Retinal pigment epithelial cell (primary cell): Measurements from ENCODE around the gene PPIB.
A peak's percentile ranks its signal among the peaks of the same experiment; 100 is the strongest.

ENCODE experiments used
- DNase-seq: peaks from one replicate; pipeline ENCODE4 v3.0.0-alpha.2; 2010; ENCODE audit warnings: low read depth
- H3K4me3 ChIP-seq: 2 replicates; pipeline ENCODE4 v1.5.1; 2011; ENCODE audit warnings: mild to moderate bottlenecking, low read length, control low read depth, moderate library complexity
- TF ChIP-seq, protein P1 (sequence below): conservative IDR thresholded peaks from 2 replicates; pipeline ENCODE4 v1.5.1; 2011; ENCODE audit warnings: low read depth, low read length, control low read depth, inconsistent platforms

The PPIB gene

DNA sequence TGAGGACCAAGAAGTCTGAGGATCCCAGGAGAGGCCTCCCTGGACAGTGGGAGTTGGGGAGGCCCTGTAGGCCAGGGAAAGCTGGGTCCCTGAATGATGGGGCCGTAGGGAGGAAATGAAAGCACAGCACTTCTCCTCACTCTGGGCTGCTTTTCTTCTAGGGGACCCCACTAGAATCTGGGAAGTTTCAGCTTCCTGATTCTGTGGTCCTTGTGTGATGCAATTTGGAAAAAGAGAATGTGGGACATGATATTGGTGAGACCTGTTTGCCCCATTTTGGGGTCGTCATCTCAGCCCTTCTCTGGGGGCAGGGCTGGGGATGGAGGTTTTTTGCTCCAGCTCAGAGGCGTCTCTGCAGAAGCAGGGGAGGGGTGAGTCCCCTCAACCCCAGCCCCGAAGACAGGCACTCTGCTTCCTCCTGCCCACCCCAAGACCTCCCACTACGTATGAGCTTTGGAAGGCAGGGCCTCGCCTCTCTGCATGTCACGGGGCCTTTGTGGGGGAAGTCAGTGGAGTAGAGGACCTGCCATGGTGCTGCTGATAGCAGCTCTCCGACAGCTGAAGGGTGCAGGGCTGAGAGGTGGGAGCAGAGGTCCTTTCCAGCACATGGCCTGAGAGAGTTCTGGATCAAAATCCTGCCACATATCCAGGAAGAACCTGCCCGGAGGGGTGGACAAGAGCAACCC, 12.8 kb downstream of the PPIB start:
- TF ChIP-seq, protein P1, sequence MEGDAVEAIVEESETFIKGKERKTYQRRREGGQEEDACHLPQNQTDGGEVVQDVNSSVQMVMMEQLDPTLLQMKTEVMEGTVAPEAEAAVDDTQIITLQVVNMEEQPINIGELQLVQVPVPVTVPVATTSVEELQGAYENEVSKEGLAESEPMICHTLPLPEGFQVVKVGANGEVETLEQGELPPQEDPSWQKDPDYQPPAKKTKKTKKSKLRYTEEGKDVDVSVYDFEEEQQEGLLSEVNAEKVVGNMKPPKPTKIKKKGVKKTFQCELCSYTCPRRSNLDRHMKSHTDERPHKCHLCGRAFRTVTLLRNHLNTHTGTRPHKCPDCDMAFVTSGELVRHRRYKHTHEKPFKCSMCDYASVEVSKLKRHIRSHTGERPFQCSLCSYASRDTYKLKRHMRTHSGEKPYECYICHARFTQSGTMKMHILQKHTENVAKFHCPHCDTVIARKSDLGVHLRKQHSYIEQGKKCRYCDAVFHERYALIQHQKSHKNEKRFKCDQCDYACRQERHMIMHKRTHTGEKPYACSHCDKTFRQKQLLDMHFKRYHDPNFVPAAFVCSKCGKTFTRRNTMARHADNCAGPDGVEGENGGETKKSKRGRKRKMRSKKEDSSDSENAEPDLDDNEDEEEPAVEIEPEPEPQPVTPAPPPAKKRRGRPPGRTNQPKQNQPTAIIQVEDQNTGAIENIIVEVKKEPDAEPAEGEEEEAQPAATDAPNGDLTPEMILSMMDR, result no peak
- no peak for DNase-seq
- no peak overlapping the region for H3K4me3 ChIP-seq

DNA sequence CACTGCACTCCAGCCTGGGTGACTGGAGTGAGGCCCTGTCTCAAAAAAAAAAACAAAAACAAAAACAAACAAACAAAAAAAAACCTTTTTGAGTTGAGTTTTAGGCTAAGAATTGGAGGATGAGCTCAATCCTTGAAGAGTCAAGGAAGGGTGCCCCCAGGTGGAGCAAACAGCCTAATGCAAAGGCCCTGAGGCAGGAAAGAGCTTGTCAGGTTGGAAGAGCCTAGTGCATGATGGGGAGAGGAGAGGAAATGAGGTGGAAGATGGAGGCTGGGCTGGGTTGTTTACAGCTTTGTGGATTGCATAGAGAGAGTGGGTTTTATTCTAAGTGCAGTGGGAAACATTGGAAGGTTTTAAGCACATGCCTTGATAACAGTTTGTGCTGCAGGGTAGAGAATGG, 13.4 kb downstream of the PPIB start:
- no peak overlapping the region for H3K4me3 ChIP-seq
- TF ChIP-seq, protein P1, result peak; percentile 16
- no peak for DNase-seq

DNA sequence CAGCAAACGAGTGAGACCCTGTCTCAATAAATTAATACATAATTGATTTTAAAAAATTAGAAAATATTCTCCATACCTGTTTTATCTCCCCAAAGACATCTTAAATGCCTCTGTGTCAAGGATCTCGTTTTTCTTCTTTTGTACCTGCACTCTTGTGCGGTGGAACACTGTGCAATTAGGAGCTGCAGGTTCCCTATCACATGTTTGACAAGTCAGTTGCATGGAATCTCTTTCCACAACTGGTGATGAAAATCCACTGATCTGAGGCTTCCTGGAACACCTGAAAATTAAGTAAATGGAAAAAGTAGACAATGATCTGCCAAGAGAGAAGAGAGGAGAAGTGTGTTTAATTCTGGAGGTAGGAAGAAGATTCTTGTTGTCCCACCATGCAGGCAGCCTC, 14.2 kb downstream of the PPIB start:
- DNase-seq, result no peak
- no peak overlapping the region for H3K4me3 ChIP-seq
- TF ChIP-seq, protein P1, result no peak

DNA sequence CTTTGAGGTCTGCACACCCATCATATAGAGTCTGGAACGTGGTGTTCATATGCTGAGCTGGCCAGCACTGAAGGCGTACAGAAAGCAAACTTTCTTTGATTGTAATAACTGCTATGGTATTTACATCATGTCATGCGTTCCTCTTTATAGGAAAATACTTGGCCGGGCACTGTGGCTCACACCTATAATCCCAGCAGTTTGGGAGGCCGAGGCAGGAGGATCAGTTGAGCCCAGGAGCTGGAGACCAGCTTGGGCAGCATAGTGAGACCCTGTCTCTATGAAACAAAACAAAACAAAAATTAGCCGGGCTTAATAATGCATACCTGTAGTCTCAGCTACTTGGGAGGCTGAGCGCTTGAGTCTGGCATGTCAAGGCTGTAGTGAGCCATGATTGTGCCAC, 14.7 kb downstream of the PPIB start:
- TF ChIP-seq, protein P1, result no peak
- DNase-seq, result no peak
- no peak overlapping the region for H3K4me3 ChIP-seq

DNA sequence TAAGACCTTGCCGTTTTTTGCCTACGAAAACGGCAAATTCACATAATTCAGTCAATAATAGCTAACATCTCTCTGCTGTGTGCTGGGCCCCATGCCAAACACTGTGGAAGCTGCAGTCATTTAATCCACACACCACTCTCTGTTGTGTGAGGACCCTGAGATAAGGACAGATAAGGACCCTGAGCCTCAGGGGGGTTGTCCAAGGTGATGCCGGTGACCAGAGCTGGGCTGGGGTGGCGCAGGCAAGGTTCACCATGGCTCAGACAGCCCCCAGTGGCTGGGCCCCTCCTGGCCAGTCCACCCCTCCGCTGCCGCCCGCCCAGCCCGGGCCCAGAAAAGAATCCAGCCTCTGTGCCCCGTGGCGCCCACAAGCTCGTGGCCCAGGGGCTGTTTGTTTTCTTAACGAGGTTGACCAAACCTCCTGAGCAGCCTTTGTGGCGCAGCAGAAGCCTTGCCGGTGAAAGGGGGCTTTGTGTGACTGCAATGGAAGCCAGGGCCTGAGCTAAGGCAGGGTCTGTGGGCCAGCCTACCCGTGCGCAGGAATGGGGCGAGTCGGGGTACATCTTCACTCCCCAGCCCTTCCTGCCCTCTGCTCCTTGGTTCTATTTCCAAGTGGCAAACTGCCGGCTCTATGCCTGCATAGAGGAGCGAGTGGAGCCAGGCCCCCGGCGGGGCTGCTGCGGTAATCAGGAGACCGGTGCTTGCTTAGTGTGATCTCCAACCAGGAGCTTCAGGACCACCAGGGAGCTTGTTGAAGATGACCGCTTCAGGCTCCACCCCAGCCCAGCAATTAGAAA, 15.7 kb downstream of the PPIB start:
- no peak for DNase-seq
- TF ChIP-seq, protein P1, result no peak
- H3K4me3 ChIP-seq, result no peak overlapping the region

DNA sequence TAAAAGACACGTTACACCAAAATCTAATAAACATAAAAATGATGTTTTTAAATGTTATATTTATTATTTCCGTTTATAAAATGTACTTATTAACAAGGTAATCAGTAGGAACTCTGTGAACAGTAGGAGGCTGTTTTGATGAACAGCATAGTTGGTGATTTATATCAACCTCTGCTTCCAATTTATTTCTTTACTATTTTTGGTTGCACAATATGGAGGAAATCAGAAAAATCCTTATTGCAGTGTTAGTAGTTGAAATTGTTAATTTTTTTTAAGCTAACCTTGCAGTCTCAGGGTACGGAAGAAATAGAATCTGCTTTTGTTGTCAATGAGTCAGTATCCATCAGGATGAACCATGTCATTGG, 16.3 kb downstream of the PPIB start:
- H3K4me3 ChIP-seq, result no peak overlapping the region
- no peak for DNase-seq
- TF ChIP-seq, protein P1, result no peak

DNA sequence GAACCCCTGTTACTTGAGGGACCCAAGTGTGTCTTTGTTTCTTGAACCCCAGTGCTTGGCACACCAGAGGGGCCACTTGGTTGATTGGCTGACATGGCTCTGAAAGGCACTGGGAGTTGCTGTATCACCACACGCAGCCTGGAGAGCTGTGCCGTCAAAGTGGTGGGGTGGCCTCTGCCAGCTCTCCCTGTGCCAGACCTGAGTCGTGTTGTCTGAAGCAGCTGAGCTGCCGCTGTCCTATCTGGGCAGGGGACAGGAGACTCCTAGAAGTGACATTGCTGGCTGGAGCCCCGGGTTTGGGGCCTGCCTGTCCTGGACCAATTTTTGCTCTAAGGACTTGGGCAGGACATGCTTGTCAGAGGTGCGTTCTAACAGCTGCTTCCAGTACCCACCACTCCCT, 16.8 kb downstream of the PPIB start:
- no peak overlapping the region for H3K4me3 ChIP-seq
- TF ChIP-seq, protein P1, result no peak
- no peak for DNase-seq
